ENCODE data around the gene SHISA8. TPM values are rescaled to one million over a fixed set of nuclear protein-coding genes. Genes with fewer than 3 reads are reported as not detected.

The SHISA8 gene
- polyA plus RNA-seq, 1 donor: 0.10 TPM

- H3K4me3 ChIP-seq (ENCODE audit: low read length): no peak overlapping the region
Measured at GRCh38 chr22:41905411-41906202, 9.3 kb downstream of the SHISA8 start.

GRCh38 chr22:41904450-41905410 is 10.1 kb downstream of the SHISA8 start:
- H3K4me3 ChIP-seq (ENCODE audit: low read length): no peak overlapping the region
- no peak for DNase-seq
- no peaks in the 10 kb centered on the region for H3K4me1 ChIP-seq (ENCODE audit: control insufficient read depth, insufficient read depth, low read length)
- H3K27me3 ChIP-seq (ENCODE audit: control insufficient read depth, insufficient read depth, low read length): peaks cover 13% of the 10 kb centered on the region
- H3K27ac ChIP-seq (ENCODE audit: low read length): no peak overlapping the region
- H3K36me3 ChIP-seq (ENCODE audit: control insufficient read depth, insufficient read depth, low read length): peaks cover 76% of the 10 kb centered on the region
- peaks cover 2% of the 10 kb centered on the region for H3K9me3 ChIP-seq (ENCODE audit: control insufficient read depth, low read depth, low read length)
- no CpG with 5 or more reads among the region's 24 CpGs for WGBS (ENCODE audit: insufficient coverage, low lambda C conversion rate)

More at GRCh38 chr22:41905411-41906202, 9.3 kb downstream of the SHISA8 start:
- Histone ChIP-seq H3K9me3 (ENCODE audit: control insufficient read depth, low read depth, low read length) (peaks cover 3% of the 10 kb centered on the region), H3K36me3 (ENCODE audit: control insufficient read depth, insufficient read depth, low read length) (peaks cover 67% of the 10 kb centered on the region), H3K4me1 (ENCODE audit: control insufficient read depth, insufficient read depth, low read length) (peaks cover under 1% of the 10 kb centered on the region), H3K27me3 (ENCODE audit: control insufficient read depth, insufficient read depth, low read length) (peaks cover 18% of the 10 kb centered on the region), H3K27ac (ENCODE audit: low read length) (no peak overlapping the region)
- no peak for DNase-seq
- no CpG with 5 or more reads among the region's 23 CpGs for WGBS (ENCODE audit: insufficient coverage, low lambda C conversion rate)

- Histone ChIP-seq H3K27ac (ENCODE audit: low read length) (no peak overlapping the region), H3K4me1 (ENCODE audit: control insufficient read depth, insufficient read depth, low read length) (no peaks in the 10 kb centered on the region), H3K36me3 (ENCODE audit: control insufficient read depth, insufficient read depth, low read length) (peaks cover 90% of the 10 kb centered on the region), H3K4me3 (ENCODE audit: low read length) (no peak overlapping the region), H3K27me3 (ENCODE audit: control insufficient read depth, insufficient read depth, low read length) (no peaks in the 10 kb centered on the region), H3K9me3 (ENCODE audit: control insufficient read depth, low read depth, low read length) (no peaks in the 10 kb centered on the region)
- no CpG with 5 or more reads among the region's 15 CpGs for WGBS (ENCODE audit: insufficient coverage, low lambda C conversion rate)
- DNase-seq: no peak
Measured at GRCh38 chr22:41902932-41903421, 11.9 kb downstream of the SHISA8 start.

- peaks cover 91% of the 10 kb centered on the region for H3K36me3 ChIP-seq (ENCODE audit: control insufficient read depth, insufficient read depth, low read length)
- WGBS (ENCODE audit: insufficient coverage, low lambda C conversion rate): no CpG with 5 or more reads among the region's 7 CpGs
Measured at GRCh38 chr22:41902016-41902415, 12.9 kb downstream of the SHISA8 start.

GRCh38 chr22:41900652-41901312 is 14.1 kb downstream of the SHISA8 start:
- H3K27ac ChIP-seq (ENCODE audit: low read length): no peak overlapping the region
- H3K4me1 ChIP-seq (ENCODE audit: control insufficient read depth, insufficient read depth, low read length): no peaks in the 10 kb centered on the region
- H3K27me3 ChIP-seq (ENCODE audit: control insufficient read depth, insufficient read depth, low read length): no peaks in the 10 kb centered on the region
- no peaks in the 10 kb centered on the region for H3K9me3 ChIP-seq (ENCODE audit: control insufficient read depth, low read depth, low read length)
- H3K4me3 ChIP-seq (ENCODE audit: low read length): no peak overlapping the region
- H3K36me3 ChIP-seq (ENCODE audit: control insufficient read depth, insufficient read depth, low read length): peaks cover 88% of the 10 kb centered on the region
- no CpG with 5 or more reads among the region's 8 CpGs for WGBS (ENCODE audit: insufficient coverage, low lambda C conversion rate)
- no peak for DNase-seq

More at GRCh38 chr22:41902016-41902415, 12.9 kb downstream of the SHISA8 start:
- no peak overlapping the region for H3K4me3 ChIP-seq (ENCODE audit: low read length)
- H3K27ac ChIP-seq (ENCODE audit: low read length): no peak overlapping the region
- H3K4me1 ChIP-seq (ENCODE audit: control insufficient read depth, insufficient read depth, low read length): no peaks in the 10 kb centered on the region
- no peak for DNase-seq
- no peaks in the 10 kb centered on the region for H3K9me3 ChIP-seq (ENCODE audit: control insufficient read depth, low read depth, low read length)
- H3K27me3 ChIP-seq (ENCODE audit: control insufficient read depth, insufficient read depth, low read length): no peaks in the 10 kb centered on the region

- no peak for DNase-seq
- Histone ChIP-seq H3K36me3 (ENCODE audit: control insufficient read depth, insufficient read depth, low read length) (peaks cover 82% of the 10 kb centered on the region), H3K9me3 (ENCODE audit: control insufficient read depth, low read depth, low read length) (no peaks in the 10 kb centered on the region), H3K27ac (ENCODE audit: low read length) (no peak overlapping the region), H3K4me1 (ENCODE audit: control insufficient read depth, insufficient read depth, low read length) (no peaks in the 10 kb centered on the region), H3K27me3 (ENCODE audit: control insufficient read depth, insufficient read depth, low read length) (no peaks in the 10 kb centered on the region), H3K4me3 (ENCODE audit: low read length) (no peak overlapping the region)
- WGBS (ENCODE audit: insufficient coverage, low lambda C conversion rate): no CpG with 5 or more reads among the region's 13 CpGs
Measured at GRCh38 chr22:41899992-41900651, 14.8 kb downstream of the SHISA8 start.

DNA sequence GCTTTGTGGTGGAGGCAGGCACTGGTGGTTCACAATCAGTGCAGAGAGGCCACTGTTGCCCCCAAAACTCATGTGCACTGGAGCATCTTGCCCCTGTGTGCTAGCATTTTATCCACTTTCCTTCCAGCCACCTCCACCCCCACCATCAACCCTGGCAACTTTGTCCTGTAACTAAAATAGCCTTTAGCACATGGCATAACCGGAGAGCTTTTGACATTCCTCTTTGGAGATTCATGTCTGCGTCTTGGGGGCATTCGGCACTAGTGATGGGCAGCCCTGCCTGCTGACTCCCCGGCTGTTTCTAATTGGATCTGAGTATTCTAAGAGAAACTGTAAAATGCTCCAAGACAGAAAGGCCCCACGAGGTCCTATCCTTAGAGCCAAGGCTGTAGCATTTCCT is 15.8 kb downstream of the SHISA8 start:
- no peaks in the 10 kb centered on the region for H3K4me1 ChIP-seq (ENCODE audit: control insufficient read depth, insufficient read depth, low read length)
- H3K4me3 ChIP-seq (ENCODE audit: low read length): no peak overlapping the region
- H3K27me3 ChIP-seq (ENCODE audit: control insufficient read depth, insufficient read depth, low read length): no peaks in the 10 kb centered on the region
- no peak for DNase-seq
- H3K36me3 ChIP-seq (ENCODE audit: control insufficient read depth, insufficient read depth, low read length): peaks cover 80% of the 10 kb centered on the region
- no peaks in the 10 kb centered on the region for H3K9me3 ChIP-seq (ENCODE audit: control insufficient read depth, low read depth, low read length)
- no peak overlapping the region for H3K27ac ChIP-seq (ENCODE audit: low read length)
- WGBS (ENCODE audit: insufficient coverage, low lambda C conversion rate): no CpG with 5 or more reads among the region's 5 CpGs

GRCh38 chr22:41898645-41899044 is 16.2 kb downstream of the SHISA8 start:
- no CpG with 5 or more reads among the region's 11 CpGs for WGBS (ENCODE audit: insufficient coverage, low lambda C conversion rate)
- Histone ChIP-seq H3K27me3 (ENCODE audit: control insufficient read depth, insufficient read depth, low read length) (no peaks in the 10 kb centered on the region), H3K4me3 (ENCODE audit: low read length) (no peak overlapping the region), H3K27ac (ENCODE audit: low read length) (no peak overlapping the region), H3K4me1 (ENCODE audit: control insufficient read depth, insufficient read depth, low read length) (no peaks in the 10 kb centered on the region), H3K36me3 (ENCODE audit: control insufficient read depth, insufficient read depth, low read length) (peaks cover 80% of the 10 kb centered on the region), H3K9me3 (ENCODE audit: control insufficient read depth, low read depth, low read length) (no peaks in the 10 kb centered on the region)
- no peak for DNase-seq

- Histone ChIP-seq H3K4me1 (ENCODE audit: control insufficient read depth, insufficient read depth, low read length) (no peaks in the 10 kb centered on the region), H3K36me3 (ENCODE audit: control insufficient read depth, insufficient read depth, low read length) (peaks cover 77% of the 10 kb centered on the region), H3K27me3 (ENCODE audit: control insufficient read depth, insufficient read depth, low read length) (no peaks in the 10 kb centered on the region), H3K9me3 (ENCODE audit: control insufficient read depth, low read depth, low read length) (no peaks in the 10 kb centered on the region), H3K4me3 (ENCODE audit: low read length) (no peak overlapping the region), H3K27ac (ENCODE audit: low read length) (no peak overlapping the region)
- no peak for DNase-seq
- WGBS (ENCODE audit: insufficient coverage, low lambda C conversion rate): no CpG with 5 or more reads among the region's 7 CpGs
Measured at GRCh38 chr22:41893591-41894375, 21.1 kb downstream of the SHISA8 start.

All from large intestine (tissue), 3 donors.